NT2/D1 (cell line): ENCODE results near the gene FGF7.
"Not testable (repeated sequence)": the region's sequence is repeated elsewhere in the genome, so short reads cannot be mapped to it uniquely, and the experiment has no call there.

ENCODE experiments used
- YY1 ChIP-seq: IDR thresholded peaks from 2 replicates; pipeline ENCODE4 v1.6.1; 2011; ENCODE audit not compliant: insufficient read length, insufficient read depth
- ZNF274 ChIP-seq: IDR thresholded peaks from 2 replicates; pipeline ENCODE4 v1.6.1; 2011; ENCODE audit warnings: mild to moderate bottlenecking, low read depth, low read length

- not testable (repeated sequence) for TF ChIP-seq YY1, ZNF274
Measured at GRCh38 chr15:49471248-49471647, 48.2 kb downstream of the FGF7 start.
